ENCODE data around the gene SLC1A7. TPM values are rescaled to one million over a fixed set of nuclear protein-coding genes. Genes with fewer than 3 reads are reported as not detected.

The SLC1A7 gene
- total and polyA plus RNA-seq, 2 of the 13 experiments (the other 11 are each of a cell fraction or from before 2014, with no cell fraction given), result 0.04 to 2.0 TPM

DNA sequence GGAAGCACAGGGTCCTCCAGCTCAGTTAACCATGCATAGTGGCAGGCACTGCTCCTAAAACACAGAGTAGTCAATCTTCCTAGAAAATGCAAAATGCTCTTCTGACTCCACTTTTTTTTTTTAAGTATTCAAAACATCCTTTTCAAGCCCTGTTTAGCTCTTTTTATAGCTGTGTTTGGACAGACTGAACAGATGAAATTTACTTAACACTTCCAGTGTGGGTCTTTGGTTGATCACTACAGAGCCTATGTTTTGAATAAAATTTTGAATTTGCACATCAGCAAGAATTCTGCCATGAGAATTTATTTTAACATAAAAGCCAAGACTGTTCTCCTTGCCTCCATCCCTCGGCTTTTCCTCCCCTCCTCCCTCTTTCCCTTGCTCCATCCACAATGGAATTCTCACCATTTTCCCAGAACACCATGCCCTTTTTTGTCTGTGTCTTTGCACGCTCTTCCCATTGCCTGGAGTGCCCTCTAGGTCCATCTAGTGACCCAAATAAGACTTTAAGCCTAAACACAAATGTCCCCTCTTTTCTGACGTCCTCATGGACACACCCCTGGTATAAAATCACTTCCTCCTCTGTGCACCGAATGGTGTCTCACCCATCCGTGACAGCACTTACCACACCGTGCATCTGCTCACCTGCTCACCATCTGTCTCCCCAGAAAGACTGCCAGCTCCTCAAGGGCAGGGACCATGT is 30.1 kb upstream of the SLC1A7 start (continued):
- TF ChIP-seq, protein P1, sequence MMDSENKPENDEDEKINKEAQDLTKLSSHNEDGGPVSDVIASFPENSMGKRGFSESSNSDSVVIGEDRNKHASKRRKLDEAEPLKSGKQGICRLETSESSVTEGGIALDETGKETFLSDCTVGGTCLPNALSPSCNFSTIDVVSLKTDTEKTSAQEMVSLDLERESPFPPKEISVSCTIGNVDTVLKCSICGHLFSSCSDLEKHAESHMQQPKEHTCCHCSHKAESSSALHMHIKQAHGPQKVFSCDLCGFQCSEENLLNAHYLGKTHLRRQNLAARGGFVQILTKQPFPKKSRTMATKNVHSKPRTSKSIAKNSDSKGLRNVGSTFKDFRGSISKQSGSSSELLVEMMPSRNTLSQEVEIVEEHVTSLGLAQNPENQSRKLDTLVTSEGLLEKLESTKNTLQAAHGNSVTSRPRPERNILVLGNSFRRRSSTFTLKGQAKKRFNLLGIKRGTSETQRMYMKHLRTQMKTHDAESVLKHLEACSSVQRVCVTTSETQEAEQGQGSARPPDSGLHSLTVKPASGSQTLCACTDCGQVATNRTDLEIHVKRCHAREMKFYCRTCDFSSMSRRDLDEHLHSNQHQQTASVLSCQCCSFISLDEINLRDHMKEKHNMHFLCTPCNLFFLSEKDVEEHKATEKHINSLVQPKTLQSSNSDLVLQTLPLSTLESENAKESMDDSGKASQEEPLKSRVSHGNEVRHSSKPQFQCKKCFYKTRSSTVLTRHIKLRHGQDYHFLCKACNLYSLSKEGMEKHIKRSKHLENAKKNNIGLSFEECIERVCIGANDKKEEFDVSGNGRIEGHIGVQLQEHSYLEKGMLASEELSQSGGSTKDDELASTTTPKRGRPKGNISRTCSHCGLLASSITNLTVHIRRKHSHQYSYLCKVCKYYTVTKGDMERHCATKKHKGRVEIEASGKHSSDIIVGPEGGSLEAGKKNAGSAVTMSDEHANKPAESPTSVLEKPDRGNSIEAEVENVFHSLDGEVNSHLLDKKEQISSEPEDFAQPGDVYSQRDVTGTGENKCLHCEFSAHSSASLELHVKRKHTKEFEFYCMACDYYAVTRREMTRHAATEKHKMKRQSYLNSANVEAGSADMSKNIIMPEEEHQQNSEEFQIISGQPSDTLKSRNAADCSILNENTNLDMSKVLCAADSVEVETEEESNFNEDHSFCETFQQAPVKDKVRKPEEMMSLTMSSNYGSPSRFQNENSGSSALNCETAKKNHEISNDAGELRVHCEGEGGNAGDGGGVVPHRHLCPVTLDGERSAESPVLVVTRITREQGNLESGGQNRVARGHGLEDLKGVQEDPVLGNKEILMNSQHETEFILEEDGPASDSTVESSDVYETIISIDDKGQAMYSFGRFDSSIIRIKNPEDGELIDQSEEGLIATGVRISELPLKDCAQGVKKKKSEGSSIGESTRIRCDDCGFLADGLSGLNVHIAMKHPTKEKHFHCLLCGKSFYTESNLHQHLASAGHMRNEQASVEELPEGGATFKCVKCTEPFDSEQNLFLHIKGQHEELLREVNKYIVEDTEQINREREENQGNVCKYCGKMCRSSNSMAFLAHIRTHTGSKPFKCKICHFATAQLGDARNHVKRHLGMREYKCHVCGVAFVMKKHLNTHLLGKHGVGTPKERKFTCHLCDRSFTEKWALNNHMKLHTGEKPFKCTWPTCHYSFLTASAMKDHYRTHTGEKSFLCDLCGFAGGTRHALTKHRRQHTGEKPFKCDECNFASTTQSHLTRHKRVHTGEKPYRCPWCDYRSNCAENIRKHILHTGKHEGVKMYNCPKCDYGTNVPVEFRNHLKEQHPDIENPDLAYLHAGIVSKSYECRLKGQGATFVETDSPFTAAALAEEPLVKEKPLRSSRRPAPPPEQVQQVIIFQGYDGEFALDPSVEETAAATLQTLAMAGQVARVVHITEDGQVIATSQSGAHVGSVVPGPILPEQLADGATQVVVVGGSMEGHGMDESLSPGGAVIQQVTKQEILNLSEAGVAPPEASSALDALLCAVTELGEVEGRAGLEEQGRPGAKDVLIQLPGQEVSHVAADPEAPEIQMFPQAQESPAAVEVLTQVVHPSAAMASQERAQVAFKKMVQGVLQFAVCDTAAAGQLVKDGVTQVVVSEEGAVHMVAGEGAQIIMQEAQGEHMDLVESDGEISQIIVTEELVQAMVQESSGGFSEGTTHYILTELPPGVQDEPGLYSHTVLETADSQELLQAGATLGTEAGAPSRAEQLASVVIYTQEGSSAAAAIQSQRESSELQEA (CRISPR knock-in tag; IDR thresholded peaks at IDR 0.05; ENCODE audit: not compliant biosample characterization), result no peak
- TF ChIP-seq AHR (CRISPR knock-in tag; IDR thresholded peaks at IDR 0.05) (no peak), ZC3H13 (CRISPR knock-in tag; IDR thresholded peaks at IDR 0.05) (no peak), U2AF2 (IDR thresholded peaks at IDR 0.05; ENCODE audit: low read depth, low read length) (no peak), PAXIP1 (CRISPR knock-in tag; conservative IDR thresholded peaks at IDR 0.05) (peak; percentile 33), POLR2G (IDR thresholded peaks at IDR 0.05; ENCODE audit: low read depth, low read length) (no peak)
- TF ChIP-seq, protein P2, sequence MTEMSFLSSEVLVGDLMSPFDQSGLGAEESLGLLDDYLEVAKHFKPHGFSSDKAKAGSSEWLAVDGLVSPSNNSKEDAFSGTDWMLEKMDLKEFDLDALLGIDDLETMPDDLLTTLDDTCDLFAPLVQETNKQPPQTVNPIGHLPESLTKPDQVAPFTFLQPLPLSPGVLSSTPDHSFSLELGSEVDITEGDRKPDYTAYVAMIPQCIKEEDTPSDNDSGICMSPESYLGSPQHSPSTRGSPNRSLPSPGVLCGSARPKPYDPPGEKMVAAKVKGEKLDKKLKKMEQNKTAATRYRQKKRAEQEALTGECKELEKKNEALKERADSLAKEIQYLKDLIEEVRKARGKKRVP (CRISPR knock-in tag; IDR thresholded peaks at IDR 0.05), result no peak

Data from HepG2 (cell line).